HEK293 (cell line): ENCODE measurements around the gene GCH1.
"Not testable (repeated sequence)": the region's sequence is repeated elsewhere in the genome, so short reads cannot be mapped to it uniquely, and the experiment has no call there.

Source experiments
- CTCF ChIA-PET: fragments of 350-600 bp; formaldehyde crosslinking; extraction: SDS; loops from one replicate; lab custom pipeline; 2021; ENCODE audit warnings: antibody characterized with exemption; lab: Yijun Ruan, JAX
- POLR2A ChIA-PET: fragments of 300-600 bp; formaldehyde crosslinking; extraction: SDS; loops from one replicate; lab custom pipeline; 2020; ENCODE audit warnings: antibody characterized with exemption, inconsistent platforms; lab: Yijun Ruan, JAX
- H3K27ac ChIP-seq: fragments of 200-500 bp; sonication (Bioruptor generic); 2 replicates; pipeline ENCODE4 v1.5.1; 2014; ENCODE audit warnings: low read depth, low read length, control low read depth, inconsistent platforms; ENCODE audit errors: extremely low read depth
- H3K36me3 ChIP-seq, 2 experiments: fragments of 200-500 bp in 1 of 2; sonication (Bioruptor generic) in 1 of 2; 1 replicate in 1 of 2; 2 replicates in 1 of 2; pipeline ENCODE4 v1.5.1; 2014 to 2017; ENCODE audit warnings: inconsistent platforms in 2 of 2, low read length in 2 of 2; ENCODE audit not compliant: control insufficient read depth in 2 of 2, insufficient read depth in 1 of 2
- H3K4me1 ChIP-seq: fragments of 200-500 bp; sonication (Bioruptor generic); 2 replicates; pipeline ENCODE4 v1.5.1; 2014; ENCODE audit warnings: mild to moderate bottlenecking, low read length, inconsistent platforms; ENCODE audit not compliant: control insufficient read depth, insufficient read depth
- H3K4me3 ChIP-seq: 2 replicates; pipeline ENCODE4 v1.5.1; 2011; ENCODE audit warnings: low read depth, mild to moderate bottlenecking, control low read depth, low read length, moderate library complexity
- H3K9me3 ChIP-seq: fragments of 200-500 bp; sonication (Bioruptor generic); 2 replicates; pipeline ENCODE4 v1.5.1; 2014; ENCODE audit warnings: low read depth, low read length, inconsistent platforms; ENCODE audit not compliant: control insufficient read depth, insufficient read depth
- GLIS1 ChIP-seq: fragments of 450-650 bp; formaldehyde crosslinking; IDR thresholded peaks from 2 replicates; pipeline ENCODE4 v1.5.1; 2016; ENCODE audit warnings: missing biosample characterization, missing genetic modification characterization
- GLIS2 ChIP-seq: fragments of 450-650 bp; formaldehyde crosslinking; IDR thresholded peaks from 2 replicates; pipeline ENCODE4 v1.5.1; 2016; ENCODE audit warnings: missing biosample characterization, missing genetic modification characterization
- KLF1 ChIP-seq: fragments of 450-650 bp; formaldehyde crosslinking; IDR thresholded peaks from 2 replicates; pipeline ENCODE4 v1.5.1; 2016; ENCODE audit warnings: missing biosample characterization, missing genetic modification characterization
- KLF8 ChIP-seq: fragments of 450-650 bp; formaldehyde crosslinking; IDR thresholded peaks from 2 replicates; pipeline ENCODE4 v1.5.1; 2016; ENCODE audit warnings: missing biosample characterization, missing genetic modification characterization
- MYNN ChIP-seq: fragments of 450-650 bp; formaldehyde crosslinking; IDR thresholded peaks from 2 replicates; pipeline ENCODE4 v1.5.1; 2016; ENCODE audit warnings: missing biosample characterization, missing genetic modification characterization, borderline replicate concordance
- PRDM1 ChIP-seq: fragments of 450-650 bp; formaldehyde crosslinking; IDR thresholded peaks from 2 replicates; pipeline ENCODE4; 2016; ENCODE audit warnings: missing biosample characterization, missing genetic modification characterization
- SETDB1 ChIP-seq: IDR thresholded peaks from one replicate; pipeline ENCODE4 v1.6.1; 2017; ENCODE audit warnings: mild to moderate bottlenecking, low read length, moderate library complexity, mixed read lengths; ENCODE audit not compliant: insufficient read length
- SP7 ChIP-seq: fragments of 450-650 bp; formaldehyde crosslinking; IDR thresholded peaks from 2 replicates; pipeline ENCODE4 v1.5.1; 2016; ENCODE audit warnings: missing biosample characterization, missing genetic modification characterization
- TCF7L2 ChIP-seq: IDR thresholded peaks from 2 replicates; pipeline ENCODE4 v1.6.1; 2011; ENCODE audit warnings: low read depth, mild to moderate bottlenecking, inconsistent platforms, low read length, moderate library complexity, borderline replicate concordance
- YY1 ChIP-seq: fragments of 450-650 bp; formaldehyde crosslinking; IDR thresholded peaks from 2 replicates; pipeline ENCODE4 v1.5.1; 2018; ENCODE audit warnings: missing biosample characterization, missing genetic modification characterization
- ZBTB48 ChIP-seq: fragments of 450-650 bp; formaldehyde crosslinking; IDR thresholded peaks from 2 replicates; pipeline ENCODE4 v1.5.1; 2016; ENCODE audit warnings: missing biosample characterization, missing genetic modification characterization
- ZEB2 ChIP-seq: fragments of 450-650 bp; formaldehyde crosslinking; IDR thresholded peaks from 2 replicates; pipeline ENCODE4 v1.5.1; 2016; ENCODE audit warnings: missing biosample characterization, missing genetic modification characterization
- ZFP69B ChIP-seq: fragments of 450-650 bp; formaldehyde crosslinking; IDR thresholded peaks from 2 replicates; pipeline ENCODE4 v1.5.1; 2016; ENCODE audit warnings: missing biosample characterization, missing genetic modification characterization
- ZNF121 ChIP-seq: fragments of 450-650 bp; formaldehyde crosslinking; IDR thresholded peaks from 2 replicates; pipeline ENCODE4 v1.5.1; 2016; ENCODE audit warnings: missing biosample characterization, missing genetic modification characterization
- ZNF184 ChIP-seq: fragments of 450-650 bp; IDR thresholded peaks from 2 replicates; pipeline ENCODE4 v1.5.1; 2018; ENCODE audit warnings: missing biosample characterization, mild to moderate bottlenecking, missing genetic modification characterization
- ZNF335 ChIP-seq: fragments of 450-650 bp; formaldehyde crosslinking; conservative IDR thresholded peaks from 2 replicates; pipeline ENCODE4 v1.5.1; 2016; ENCODE audit warnings: missing biosample characterization, missing genetic modification characterization
- ZNF341 ChIP-seq: fragments of 450-650 bp; formaldehyde crosslinking; IDR thresholded peaks from 2 replicates; pipeline ENCODE4; 2016; ENCODE audit warnings: low read depth, missing biosample characterization, missing genetic modification characterization
- ZNF362 ChIP-seq: fragments of 450-650 bp; formaldehyde crosslinking; IDR thresholded peaks from 2 replicates; pipeline ENCODE4 v1.5.1; 2016; ENCODE audit warnings: missing biosample characterization, missing genetic modification characterization
- ZNF501 ChIP-seq: fragments of 450-650 bp; formaldehyde crosslinking; IDR thresholded peaks from 2 replicates; pipeline ENCODE4 v1.5.1; 2016; ENCODE audit warnings: missing biosample characterization, missing genetic modification characterization
- ZNF600 ChIP-seq: fragments of 450-650 bp; formaldehyde crosslinking; IDR thresholded peaks from 2 replicates; pipeline ENCODE4 v1.5.1; 2016; ENCODE audit warnings: missing biosample characterization, missing genetic modification characterization
- ZNF692 ChIP-seq: fragments of 450-650 bp; formaldehyde crosslinking; IDR thresholded peaks from 2 replicates; pipeline ENCODE4 v1.5.1; 2016; ENCODE audit warnings: missing biosample characterization, missing genetic modification characterization
- TF ChIP-seq, protein P1 (sequence below): fragments of 450-650 bp; formaldehyde crosslinking; IDR thresholded peaks from 2 replicates; pipeline ENCODE4 v1.5.1; 2016; ENCODE audit warnings: missing biosample characterization, missing genetic modification characterization

The GCH1 gene

GRCh38 chr14:54877015-54877702 is 25.5 kb downstream of the GCH1 start (continued):
- TF ChIP-seq, protein P1, sequence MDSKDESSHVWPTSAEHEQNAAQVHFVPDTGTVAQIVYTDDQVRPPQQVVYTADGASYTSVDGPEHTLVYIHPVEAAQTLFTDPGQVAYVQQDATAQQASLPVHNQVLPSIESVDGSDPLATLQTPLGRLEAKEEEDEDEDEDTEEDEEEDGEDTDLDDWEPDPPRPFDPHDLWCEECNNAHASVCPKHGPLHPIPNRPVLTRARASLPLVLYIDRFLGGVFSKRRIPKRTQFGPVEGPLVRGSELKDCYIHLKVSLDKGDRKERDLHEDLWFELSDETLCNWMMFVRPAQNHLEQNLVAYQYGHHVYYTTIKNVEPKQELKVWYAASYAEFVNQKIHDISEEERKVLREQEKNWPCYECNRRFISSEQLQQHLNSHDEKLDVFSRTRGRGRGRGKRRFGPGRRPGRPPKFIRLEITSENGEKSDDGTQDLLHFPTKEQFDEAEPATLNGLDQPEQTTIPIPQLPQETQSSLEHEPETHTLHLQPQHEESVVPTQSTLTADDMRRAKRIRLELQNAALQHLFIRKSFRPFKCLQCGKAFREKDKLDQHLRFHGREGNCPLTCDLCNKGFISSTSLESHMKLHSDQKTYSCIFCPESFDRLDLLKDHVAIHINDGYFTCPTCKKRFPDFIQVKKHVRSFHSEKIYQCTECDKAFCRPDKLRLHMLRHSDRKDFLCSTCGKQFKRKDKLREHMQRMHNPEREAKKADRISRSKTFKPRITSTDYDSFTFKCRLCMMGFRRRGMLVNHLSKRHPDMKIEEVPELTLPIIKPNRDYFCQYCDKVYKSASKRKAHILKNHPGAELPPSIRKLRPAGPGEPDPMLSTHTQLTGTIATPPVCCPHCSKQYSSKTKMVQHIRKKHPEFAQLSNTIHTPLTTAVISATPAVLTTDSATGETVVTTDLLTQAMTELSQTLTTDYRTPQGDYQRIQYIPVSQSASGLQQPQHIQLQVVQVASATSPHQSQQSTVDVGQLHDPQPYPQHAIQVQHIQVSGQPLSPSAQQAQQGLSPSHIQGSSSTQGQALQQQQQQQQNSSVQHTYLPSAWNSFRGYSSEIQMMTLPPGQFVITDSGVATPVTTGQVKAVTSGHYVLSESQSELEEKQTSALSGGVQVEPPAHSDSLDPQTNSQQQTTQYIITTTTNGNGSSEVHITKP (tag by site-specific recombination): 0 out of 2 replicates have a peak, but pooled peaks have one; percentile 21
- no peak for TF ChIP-seq ZNF600 (tag by site-specific recombination)
- TF ChIP-seq, all 188 proteins: peak for 3

GRCh38 chr14:54875648-54876047 is 27.0 kb downstream of the GCH1 start:
- not testable (repeated sequence) for H3K4me3 ChIP-seq, H3K9me3 ChIP-seq, H3K36me3 ChIP-seq
- TF ChIP-seq ZNF184: peak; percentile 91
- TF ChIP-seq, all 188 proteins: peak for 1; not testable (repeated sequence) for 187
- CTCF ChIA-PET, H3K27ac ChIP-seq, POLR2A ChIA-PET, H3K4me1 ChIP-seq: not testable (repeated sequence)

DNA sequence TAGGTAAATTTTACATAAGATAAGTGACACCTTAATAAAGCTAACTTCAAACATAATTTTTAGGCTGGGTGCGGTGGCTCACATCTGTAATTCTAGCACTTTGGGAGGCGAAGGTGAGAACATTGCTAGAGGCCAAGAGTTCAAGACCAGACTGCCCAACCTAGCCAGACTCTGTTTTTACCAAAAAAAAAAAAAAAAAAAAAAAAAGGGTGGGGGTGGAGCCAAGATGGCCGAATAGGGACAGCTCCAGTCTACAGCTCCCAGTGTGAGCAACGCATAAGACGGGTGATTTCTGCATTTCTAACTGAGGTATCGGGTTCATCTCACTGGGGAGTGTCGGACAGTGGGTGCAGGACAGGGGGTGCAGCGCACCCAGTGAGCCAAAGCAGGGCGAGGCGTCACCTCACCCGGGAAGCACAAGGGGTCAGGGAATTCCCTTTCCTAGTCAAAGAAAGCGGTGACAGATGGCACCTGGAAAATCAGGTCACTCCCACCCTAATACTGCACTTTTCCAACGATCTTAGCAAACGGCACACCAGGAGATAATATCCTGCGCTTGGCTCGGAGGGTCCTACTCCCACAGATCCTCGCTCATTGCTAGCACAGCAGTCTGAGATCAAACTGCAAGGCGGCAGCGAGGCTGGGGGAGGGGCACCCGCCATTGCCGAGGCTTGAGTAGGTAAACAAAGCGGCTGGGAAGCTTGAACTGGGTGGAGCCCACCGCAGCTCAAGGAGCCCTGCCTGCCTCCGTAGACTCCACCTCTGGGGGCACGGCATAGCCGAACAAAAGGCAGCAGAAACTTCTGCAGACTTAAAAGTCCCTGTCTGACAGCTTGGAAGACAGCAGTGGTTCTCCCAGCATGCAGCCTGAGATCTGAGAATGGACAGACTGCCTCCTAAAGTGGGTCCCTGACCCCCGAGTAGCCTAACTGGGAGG is 32.2 kb downstream of the GCH1 start:
- not testable (repeated sequence) for H3K4me1 ChIP-seq, H3K36me3 ChIP-seq, H3K9me3 ChIP-seq
- Histone ChIP-seq H3K4me3 (peak overlapping the region; percentile 49), H3K27ac (peak overlapping the region; percentile 64; the same call in 1 of the 2 replicates)
- ChIA-PET POLR2A (interaction anchor here (0.6 to 0.7 kb wide), 3 partner anchors 41 to 385 kb away, joined by 5 to 8 read pairs (median 5); no protein-coding TSS in a partner anchor), CTCF (interaction anchor here (0.6 to 1.6 kb wide), 2 partner anchors 16 to 18 kb away, joined by 3 to 4 read pairs; no protein-coding TSS in a partner anchor)
- TF ChIP-seq ZNF501 (0 out of 2 replicates have a peak, but pooled peaks have one; percentile 48), YY1 (tag by site-specific recombination) (peak; percentile 68; the same call in 1 of the 2 replicates), KLF1 (tag by site-specific recombination) (peak; percentile 41; the same call in 1 of the 2 replicates), KLF8 (tag by site-specific recombination) (peak; percentile 49; the same call in 1 of the 2 replicates), ZNF335 (0 out of 2 replicates have a peak, but pooled peaks have one; percentile 21), ZNF600 (tag by site-specific recombination) (peak; percentile 50), MYNN (peak; percentile 92), ZNF692 (peak; percentile 70), GLIS1 (peak; percentile 30; the same call in 1 of the 2 replicates), PRDM1 (tag by site-specific recombination) (peak; percentile 67), ZNF362 (peak; percentile 89), TCF7L2 (peak; percentile 30; the same call in 1 of the 2 replicates), ZFP69B (tag by site-specific recombination) (peak; percentile 77), SP7 (tag by site-specific recombination) (0 out of 2 replicates have a peak, but pooled peaks have one; percentile 31), GLIS2 (peak; percentile 78), ZNF121 (tag by site-specific recombination) (peak; percentile 57; the same call in 1 of the 2 replicates), ZEB2 (tag by site-specific recombination) (peak; percentile 56; the same call in 1 of the 2 replicates), SETDB1 (peak; percentile 27), ZBTB48 (tag by site-specific recombination) (peak; percentile 85), ZNF341 (0 out of 2 replicates have a peak, but pooled peaks have one; percentile 31)
